Transverse colon (tissue), 4 donors: Measurements from ENCODE around the gene PAPOLB. TPM values are rescaled to one million over a fixed set of nuclear protein-coding genes. Genes with fewer than 3 reads are reported as not detected.

Source experiments
- DNase-seq: peaks from one replicate; pipeline ENCODE4 v3.0.0-alpha.2; 2019
- H3K27ac ChIP-seq, 4 donors: fragments of 200-600 bp; sonication (generic); 2 replicates each; pipeline ENCODE4 v1.5.1; 2016 to 2018; ENCODE audit warnings: inconsistent platforms in 4 of 4
- H3K27me3 ChIP-seq: fragments of 200-600 bp; sonication (generic); 2 replicates; pipeline ENCODE4 v1.5.1; 2017; ENCODE audit warnings: inconsistent platforms
- H3K36me3 ChIP-seq, 4 donors: fragments of 200-600 bp; sonication (generic); 2 replicates each; pipeline ENCODE4 v1.5.1; 2017 to 2019; ENCODE audit warnings: inconsistent platforms in 4 of 4
- H3K4me1 ChIP-seq, 4 donors: fragments of 200-600 bp; sonication (generic); 2 replicates each; pipeline ENCODE4 v1.5.1; 2017 to 2020; ENCODE audit warnings: inconsistent platforms in 4 of 4
- H3K4me3 ChIP-seq, 4 donors: fragments of 200-600 bp; sonication (generic); 1 replicate in 1 of 4; 2 replicates in 3 of 4; pipeline versions ENCODE4 v1.5.1 to v1.6.1; 2017 to 2019; ENCODE audit warnings: inconsistent platforms in 4 of 4
- H3K9me3 ChIP-seq, 2 donors: fragments of 200-600 bp; sonication (generic); 2 replicates each; pipeline ENCODE4 v1.5.1; 2017 to 2019; ENCODE audit warnings: inconsistent platforms in 2 of 2
- CTCF ChIP-seq, 5 experiments: fragments of 200-600 bp in 3 of 5; fragments of 450-650 bp in 2 of 5; sonication (generic) in 3 of 5; IDR thresholded peaks; 1 replicate in 2 of 5; 2 replicates in 3 of 5; pipeline ENCODE4 v1.5.1; 2016 to 2017; ENCODE audit warnings: antibody characterized with exemption in 5 of 5, inconsistent platforms in 3 of 5, mild to moderate bottlenecking in 2 of 5, moderate library complexity in 1 of 5
- EP300 ChIP-seq: sonication (generic); formaldehyde crosslinking; IDR thresholded peaks from one replicate; pipeline ENCODE4 v1.6.1; 2017; ENCODE audit warnings: antibody characterized with exemption, low read depth
- POLR2A ChIP-seq: fragments of 450-650 bp; IDR thresholded peaks from one replicate; pipeline ENCODE4 v1.6.1; 2016; ENCODE audit warnings: antibody characterized with exemption, mild to moderate bottlenecking, moderate library complexity
- POLR2AphosphoS5 ChIP-seq, 3 donors: sonication (generic); formaldehyde crosslinking; IDR thresholded peaks; one replicate each; pipeline ENCODE4 v1.6.1; 2016; ENCODE audit warnings: antibody characterized with exemption in 3 of 3
- WGBS, 2 donors: methylation state at CpG; one replicate each; pipeline ENCODE4 v1.1.5; 2018; ENCODE audit warnings: low coverage in 1 of 2; 5-methylcytosine and 5-hydroxymethylcytosine counted together
- in situ Hi-C, 4 donors: fragments of 200-750 bp; cut with MboI; loops; one replicate each; pipeline versions ENCODE4 v1.15.0 to v1.15.1; 2017; ENCODE audit warnings: low sequenced_read_pairs in 3 of 4, low pct_ligation_motif_present in 1 of 4, low pct_unique_long_range_greater_than_20kb in 1 of 4
- intact Hi-C: fragments of 100-400 bp; cut with DNase I; formaldehyde crosslinking; loops from one replicate; pipeline ENCODE4 v1.15.1; 2023; ENCODE audit warnings: low total_unique reads
- total RNA-seq, 4 donors: library from RNA; depleted of rRNA; stranded (reverse); fragments of >200 nt; gene quantifications; one replicate each; pipeline ENCODE4 v1.1.0, GENCODE V29; 2016

The PAPOLB gene
- total RNA-seq, 4 donors from 2014 or later: 0.16 to 0.60 TPM; not detected in 2

GRCh38 chr7:4868493-4868892, 6.7 kb upstream of the PAPOLB start:
- in situ Hi-C loops: no loop called here
- Histone ChIP-seq H3K9me3 (no peaks in the 10 kb centered on the region), H3K27me3 (peaks cover 9% of the 10 kb centered on the region), H3K36me3 (no peaks in the 10 kb centered on the region), H3K4me3 (no peak overlapping the region), H3K4me1 (no peaks in the 10 kb centered on the region), H3K27ac (no peak overlapping the region)
- intact Hi-C loops: no loop called here
- DNase-seq: no peak
- TF ChIP-seq CTCF (IDR thresholded peaks at IDR 0.05): no peak
- TF ChIP-seq EP300: no peak
- TF ChIP-seq POLR2A: no peak
- no peak for TF ChIP-seq POLR2AphosphoS5 (IDR thresholded peaks at IDR 0.05)
- WGBS, 2 donors: 89 to 96% methylated on average over 5 of the region's 5 CpGs

- Histone ChIP-seq H3K27me3 (peaks cover 18% of the 10 kb centered on the region), H3K27ac (no peak overlapping the region), H3K4me3 (no peak overlapping the region), H3K9me3 (no peaks in the 10 kb centered on the region), H3K4me1 (no peaks in the 10 kb centered on the region), H3K36me3 (no peaks in the 10 kb centered on the region)
- intact Hi-C loops: no loop called here
- no peak for DNase-seq
- TF ChIP-seq POLR2A (no peak), CTCF (IDR thresholded peaks at IDR 0.05) (no peak), POLR2AphosphoS5 (IDR thresholded peaks at IDR 0.05) (no peak), EP300 (no peak)
- in situ Hi-C loops: no loop called here
- WGBS, 2 donors: 71 to 77% methylated on average over 4 to 9 of the region's 9 CpGs
Measured at GRCh38 chr7:4866528-4867496, 5.0 kb upstream of the PAPOLB start.

GRCh38 chr7:4862156-4862555, 326 bp upstream of the PAPOLB start:
- no peak for DNase-seq
- TF ChIP-seq POLR2AphosphoS5 (IDR thresholded peaks at IDR 0.05): no peak
- TF ChIP-seq EP300: no peak
- no peak for TF ChIP-seq POLR2A
- no peak for TF ChIP-seq CTCF (IDR thresholded peaks at IDR 0.05)
- intact Hi-C loops (no loop called here), in situ Hi-C loops (no loop called here)
- peak overlapping the region in 3 of 4 donors; percentile 14 to 40 (median 23) for H3K4me3 ChIP-seq
- H3K4me1 ChIP-seq: no peaks in the 10 kb centered on the region
- no peaks in the 10 kb centered on the region for H3K9me3 ChIP-seq
- WGBS, 2 donors: 90% methylated on average over 14 of the region's 14 CpGs; no CpG with 5 or more reads in 1 of the 2 donors
- no peaks in the 10 kb centered on the region for H3K36me3 ChIP-seq
- no peak overlapping the region for H3K27ac ChIP-seq
- peaks cover 21% of the 10 kb centered on the region for H3K27me3 ChIP-seq

- no peaks in the 10 kb centered on the region for H3K9me3 ChIP-seq
- in situ Hi-C loops (no loop called here), intact Hi-C loops (no loop called here)
- peak overlapping the region in 2 of 4 donors; percentile 23 to 40 for H3K4me3 ChIP-seq
- no peak for DNase-seq
- 90% methylated on average over 11 of the region's 11 CpGs; no CpG with 5 or more reads in 1 of the 2 donors for WGBS, 2 donors
- H3K27ac ChIP-seq: no peak overlapping the region
- H3K36me3 ChIP-seq: no peaks in the 10 kb centered on the region
- TF ChIP-seq CTCF (IDR thresholded peaks at IDR 0.05) (no peak), POLR2A (no peak), POLR2AphosphoS5 (IDR thresholded peaks at IDR 0.05) (no peak), EP300 (no peak)
- H3K4me1 ChIP-seq: no peaks in the 10 kb centered on the region
- H3K27me3 ChIP-seq: peaks cover 21% of the 10 kb centered on the region
Measured at GRCh38 chr7:4861227-4861626, 603 bp downstream of the PAPOLB start.
